Neural progenitor cell (in vitro differentiated cells): Measurements from ENCODE around the gene SH3D21.

Source experiments
- EZH2 ChIP-seq: fragments of 200-600 bp; sonication (generic); IDR thresholded peaks from 2 replicates; pipeline ENCODE4 v1.6.1; 2017; ENCODE audit warnings: antibody characterized with exemption, mild to moderate bottlenecking, moderate library complexity
- EZH2phosphoT487 ChIP-seq: fragments of 200-600 bp; sonication (generic); IDR thresholded peaks from 2 replicates; pipeline ENCODE4 v1.6.1; 2017; ENCODE audit warnings: antibody characterized with exemption
- TF ChIP-seq, protein P1 (sequence below): fragments of 200-600 bp; sonication (generic); IDR thresholded peaks from 2 replicates; pipeline ENCODE4 v1.5.1; 2017; ENCODE audit warnings: antibody characterized with exemption, mild to moderate bottlenecking

- TF ChIP-seq, protein P1, sequence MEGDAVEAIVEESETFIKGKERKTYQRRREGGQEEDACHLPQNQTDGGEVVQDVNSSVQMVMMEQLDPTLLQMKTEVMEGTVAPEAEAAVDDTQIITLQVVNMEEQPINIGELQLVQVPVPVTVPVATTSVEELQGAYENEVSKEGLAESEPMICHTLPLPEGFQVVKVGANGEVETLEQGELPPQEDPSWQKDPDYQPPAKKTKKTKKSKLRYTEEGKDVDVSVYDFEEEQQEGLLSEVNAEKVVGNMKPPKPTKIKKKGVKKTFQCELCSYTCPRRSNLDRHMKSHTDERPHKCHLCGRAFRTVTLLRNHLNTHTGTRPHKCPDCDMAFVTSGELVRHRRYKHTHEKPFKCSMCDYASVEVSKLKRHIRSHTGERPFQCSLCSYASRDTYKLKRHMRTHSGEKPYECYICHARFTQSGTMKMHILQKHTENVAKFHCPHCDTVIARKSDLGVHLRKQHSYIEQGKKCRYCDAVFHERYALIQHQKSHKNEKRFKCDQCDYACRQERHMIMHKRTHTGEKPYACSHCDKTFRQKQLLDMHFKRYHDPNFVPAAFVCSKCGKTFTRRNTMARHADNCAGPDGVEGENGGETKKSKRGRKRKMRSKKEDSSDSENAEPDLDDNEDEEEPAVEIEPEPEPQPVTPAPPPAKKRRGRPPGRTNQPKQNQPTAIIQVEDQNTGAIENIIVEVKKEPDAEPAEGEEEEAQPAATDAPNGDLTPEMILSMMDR, result no peak
- TF ChIP-seq EZH2 (peak; percentile 86), EZH2phosphoT487 (peak; percentile 74)
Observed at GRCh38 chr1:36322041-36322785, 16.0 kb downstream of the SH3D21 start.
